DOHH2 (cell line): ENCODE data around the gene C2CD5.

Experiments
- EZH2phosphoT487 ChIP-seq: fragments of 200-600 bp; sonication (generic); IDR thresholded peaks from 2 replicates; pipeline ENCODE4 v1.6.1; 2017; ENCODE audit warnings: borderline replicate concordance, mild to moderate bottlenecking, antibody characterized with exemption, low read length, moderate library complexity, mixed read lengths
- TF ChIP-seq, protein P1 (sequence below): fragments of 200-600 bp; sonication (generic); IDR thresholded peaks from one replicate; pipeline ENCODE4 v1.5.1; 2014; ENCODE audit warnings: antibody characterized with exemption, mild to moderate bottlenecking, low read depth, low read length; ENCODE audit not compliant: poor library complexity, severe bottlenecking

DNA sequence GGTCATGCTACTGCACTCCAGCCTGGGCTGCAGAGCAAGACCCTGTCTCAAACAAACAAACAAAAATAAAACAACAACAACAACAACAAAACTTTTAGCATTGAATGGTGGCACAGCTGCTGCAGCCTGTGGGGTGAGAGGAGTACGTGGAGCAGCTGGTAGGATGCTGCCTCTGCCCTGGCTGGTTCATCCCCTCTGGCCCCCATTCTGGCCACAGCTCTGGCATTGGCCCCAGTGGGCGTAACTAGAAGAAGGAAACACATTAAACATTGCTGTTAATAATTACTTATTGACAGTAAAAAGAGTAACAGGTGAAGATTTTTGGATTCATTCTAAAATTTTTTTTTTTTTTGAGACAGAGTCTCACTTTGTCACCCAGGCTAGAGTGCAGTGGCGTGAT, 28.8 kb upstream of the C2CD5 start:
- TF ChIP-seq, protein P1, sequence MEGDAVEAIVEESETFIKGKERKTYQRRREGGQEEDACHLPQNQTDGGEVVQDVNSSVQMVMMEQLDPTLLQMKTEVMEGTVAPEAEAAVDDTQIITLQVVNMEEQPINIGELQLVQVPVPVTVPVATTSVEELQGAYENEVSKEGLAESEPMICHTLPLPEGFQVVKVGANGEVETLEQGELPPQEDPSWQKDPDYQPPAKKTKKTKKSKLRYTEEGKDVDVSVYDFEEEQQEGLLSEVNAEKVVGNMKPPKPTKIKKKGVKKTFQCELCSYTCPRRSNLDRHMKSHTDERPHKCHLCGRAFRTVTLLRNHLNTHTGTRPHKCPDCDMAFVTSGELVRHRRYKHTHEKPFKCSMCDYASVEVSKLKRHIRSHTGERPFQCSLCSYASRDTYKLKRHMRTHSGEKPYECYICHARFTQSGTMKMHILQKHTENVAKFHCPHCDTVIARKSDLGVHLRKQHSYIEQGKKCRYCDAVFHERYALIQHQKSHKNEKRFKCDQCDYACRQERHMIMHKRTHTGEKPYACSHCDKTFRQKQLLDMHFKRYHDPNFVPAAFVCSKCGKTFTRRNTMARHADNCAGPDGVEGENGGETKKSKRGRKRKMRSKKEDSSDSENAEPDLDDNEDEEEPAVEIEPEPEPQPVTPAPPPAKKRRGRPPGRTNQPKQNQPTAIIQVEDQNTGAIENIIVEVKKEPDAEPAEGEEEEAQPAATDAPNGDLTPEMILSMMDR: no peak
- no peak for TF ChIP-seq EZH2phosphoT487
